PFSK-1 (cell line): ENCODE results near the gene GALNT10.

Experiments
- FOXP2 ChIP-seq: optimal IDR thresholded peaks from 2 replicates; pipeline ENCODE3; 2011; ENCODE audit warnings: borderline replicate concordance, control low read depth, inconsistent platforms; ENCODE audit not compliant: insufficient read depth; ENCODE audit errors: extremely low read length, extremely low read depth
- POLR2AphosphoS5 ChIP-seq: IDR thresholded peaks from 2 replicates; pipeline ENCODE4 v1.6.1; 2012; ENCODE audit warnings: low read depth, mild to moderate bottlenecking, control low read depth, low read length, moderate library complexity
- SIN3A ChIP-seq: IDR thresholded peaks from 2 replicates; pipeline ENCODE4 v1.6.1; 2012; ENCODE audit warnings: mild to moderate bottlenecking, low read length, moderate library complexity, borderline replicate concordance; ENCODE audit not compliant: insufficient read depth
- TAF1 ChIP-seq: IDR thresholded peaks from 2 replicates; pipeline ENCODE4 v1.6.1; 2012; ENCODE audit warnings: low read length, control low read depth, borderline replicate concordance; ENCODE audit not compliant: insufficient read depth
- TF ChIP-seq, protein P1 (sequence below), 2 experiments: IDR thresholded peaks; 2 replicates each; pipeline versions ENCODE4 v1.6.1 to v1.8.0; 2011 to 2012; ENCODE audit warnings: low read depth in 2 of 2, low read length in 2 of 2, control low read depth in 1 of 2, inconsistent platforms in 1 of 2, mild to moderate bottlenecking in 1 of 2, moderate library complexity in 1 of 2; ENCODE audit not compliant: insufficient read depth in 1 of 2

GRCh38 chr5:154331232-154331631 is 140.7 kb downstream of the GALNT10 start:
- TF ChIP-seq, protein P1, sequence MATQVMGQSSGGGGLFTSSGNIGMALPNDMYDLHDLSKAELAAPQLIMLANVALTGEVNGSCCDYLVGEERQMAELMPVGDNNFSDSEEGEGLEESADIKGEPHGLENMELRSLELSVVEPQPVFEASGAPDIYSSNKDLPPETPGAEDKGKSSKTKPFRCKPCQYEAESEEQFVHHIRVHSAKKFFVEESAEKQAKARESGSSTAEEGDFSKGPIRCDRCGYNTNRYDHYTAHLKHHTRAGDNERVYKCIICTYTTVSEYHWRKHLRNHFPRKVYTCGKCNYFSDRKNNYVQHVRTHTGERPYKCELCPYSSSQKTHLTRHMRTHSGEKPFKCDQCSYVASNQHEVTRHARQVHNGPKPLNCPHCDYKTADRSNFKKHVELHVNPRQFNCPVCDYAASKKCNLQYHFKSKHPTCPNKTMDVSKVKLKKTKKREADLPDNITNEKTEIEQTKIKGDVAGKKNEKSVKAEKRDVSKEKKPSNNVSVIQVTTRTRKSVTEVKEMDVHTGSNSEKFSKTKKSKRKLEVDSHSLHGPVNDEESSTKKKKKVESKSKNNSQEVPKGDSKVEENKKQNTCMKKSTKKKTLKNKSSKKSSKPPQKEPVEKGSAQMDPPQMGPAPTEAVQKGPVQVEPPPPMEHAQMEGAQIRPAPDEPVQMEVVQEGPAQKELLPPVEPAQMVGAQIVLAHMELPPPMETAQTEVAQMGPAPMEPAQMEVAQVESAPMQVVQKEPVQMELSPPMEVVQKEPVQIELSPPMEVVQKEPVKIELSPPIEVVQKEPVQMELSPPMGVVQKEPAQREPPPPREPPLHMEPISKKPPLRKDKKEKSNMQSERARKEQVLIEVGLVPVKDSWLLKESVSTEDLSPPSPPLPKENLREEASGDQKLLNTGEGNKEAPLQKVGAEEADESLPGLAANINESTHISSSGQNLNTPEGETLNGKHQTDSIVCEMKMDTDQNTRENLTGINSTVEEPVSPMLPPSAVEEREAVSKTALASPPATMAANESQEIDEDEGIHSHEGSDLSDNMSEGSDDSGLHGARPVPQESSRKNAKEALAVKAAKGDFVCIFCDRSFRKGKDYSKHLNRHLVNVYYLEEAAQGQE (IDR thresholded peaks at IDR 0.05; ENCODE audit: insufficient read depth in 1 of 2, low read depth in 2 of 2, low read length in 2 of 2): no peak
- TF ChIP-seq POLR2AphosphoS5 (no peak), TAF1 (no peak), SIN3A (no peak), FOXP2 (no peak)
